ENCODE results near the gene TMSB4X.
A peak's percentile ranks its signal among the peaks of the same experiment; 100 is the strongest.

TMSB4X gene

GRCh38 chrX:12965131-12965940 is 9.6 kb upstream of the TMSB4X start:
- H3K4me3 ChIP-seq (ENCODE audit: low read depth, low read length), result no peak overlapping the region
- in situ Hi-C loops (cut with HindIII; ENCODE audit: low sequenced_read_pairs), result no loop called here
- TF ChIP-seq, protein P1, sequence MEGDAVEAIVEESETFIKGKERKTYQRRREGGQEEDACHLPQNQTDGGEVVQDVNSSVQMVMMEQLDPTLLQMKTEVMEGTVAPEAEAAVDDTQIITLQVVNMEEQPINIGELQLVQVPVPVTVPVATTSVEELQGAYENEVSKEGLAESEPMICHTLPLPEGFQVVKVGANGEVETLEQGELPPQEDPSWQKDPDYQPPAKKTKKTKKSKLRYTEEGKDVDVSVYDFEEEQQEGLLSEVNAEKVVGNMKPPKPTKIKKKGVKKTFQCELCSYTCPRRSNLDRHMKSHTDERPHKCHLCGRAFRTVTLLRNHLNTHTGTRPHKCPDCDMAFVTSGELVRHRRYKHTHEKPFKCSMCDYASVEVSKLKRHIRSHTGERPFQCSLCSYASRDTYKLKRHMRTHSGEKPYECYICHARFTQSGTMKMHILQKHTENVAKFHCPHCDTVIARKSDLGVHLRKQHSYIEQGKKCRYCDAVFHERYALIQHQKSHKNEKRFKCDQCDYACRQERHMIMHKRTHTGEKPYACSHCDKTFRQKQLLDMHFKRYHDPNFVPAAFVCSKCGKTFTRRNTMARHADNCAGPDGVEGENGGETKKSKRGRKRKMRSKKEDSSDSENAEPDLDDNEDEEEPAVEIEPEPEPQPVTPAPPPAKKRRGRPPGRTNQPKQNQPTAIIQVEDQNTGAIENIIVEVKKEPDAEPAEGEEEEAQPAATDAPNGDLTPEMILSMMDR (IDR thresholded peaks at IDR 0.05; ENCODE audit: low read depth, low read length), result no peak
- DNase-seq (ENCODE audit: low read depth, low spot score), result no peak

DNA sequence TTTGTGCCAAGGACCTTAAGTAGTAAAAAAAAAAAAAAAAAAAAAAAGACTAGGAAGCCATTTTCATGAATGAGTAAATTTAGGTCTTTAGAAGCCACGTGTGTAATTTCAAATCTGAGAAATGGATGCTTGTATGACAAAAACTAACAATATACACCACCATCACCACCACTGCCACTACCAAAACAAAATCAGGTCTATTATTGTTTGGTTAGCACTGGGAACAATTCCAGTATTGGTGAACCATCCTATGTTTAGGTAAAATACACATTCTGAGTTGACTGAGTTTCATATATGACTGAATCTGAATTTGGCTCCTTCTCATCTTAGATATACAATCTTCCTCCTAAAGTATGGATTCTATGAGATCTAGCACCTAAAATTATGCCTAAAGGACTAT is 8.8 kb upstream of the TMSB4X start:
- in situ Hi-C loops (cut with HindIII; ENCODE audit: low sequenced_read_pairs), result no loop called here
- DNase-seq (ENCODE audit: low read depth, low spot score), result no peak
- H3K4me3 ChIP-seq (ENCODE audit: low read depth, low read length), result no peak overlapping the region
- TF ChIP-seq, protein P1 (IDR thresholded peaks at IDR 0.05; ENCODE audit: low read depth, low read length), result no peak

DNA sequence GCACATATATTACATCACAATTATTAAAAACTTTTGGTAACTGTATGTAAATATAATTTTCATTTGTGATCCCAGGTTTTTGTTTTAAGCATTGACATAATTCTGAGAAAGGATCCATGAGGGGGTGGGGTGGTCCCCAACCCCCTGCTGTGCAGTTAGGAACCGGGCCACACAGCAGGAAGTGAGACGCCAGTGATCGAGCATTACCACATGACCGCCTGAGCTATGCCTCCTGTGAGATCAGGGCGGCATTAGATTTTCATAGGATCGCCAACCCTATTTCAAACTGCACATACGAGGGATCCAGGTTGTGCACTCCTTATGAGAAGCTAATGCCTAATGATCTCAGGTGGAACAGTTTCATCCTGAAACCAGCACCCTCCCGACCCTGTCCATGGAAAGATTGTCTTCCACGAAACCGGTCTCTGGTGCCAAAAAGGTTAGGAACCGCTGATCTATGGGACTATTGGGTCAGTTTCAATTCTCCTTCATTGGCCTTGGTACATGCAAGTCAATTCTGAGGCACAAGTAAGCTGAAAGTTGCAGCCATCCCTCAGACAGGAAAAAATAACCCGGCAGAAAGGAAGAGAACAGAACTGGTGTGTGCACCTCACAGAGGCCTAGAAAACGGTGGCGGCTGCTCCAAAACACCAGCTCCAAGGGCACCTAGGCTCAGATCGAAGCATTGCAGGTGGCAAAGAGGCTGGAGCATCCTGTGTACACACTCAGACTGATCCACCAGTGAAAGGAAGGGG is 7.0 kb upstream of the TMSB4X start:
- DNase-seq (ENCODE audit: low read depth, low spot score), result no peak
- H3K4me3 ChIP-seq (ENCODE audit: low read depth, low read length), result no peak overlapping the region
- in situ Hi-C loops (cut with HindIII; ENCODE audit: low sequenced_read_pairs), result no loop called here
- TF ChIP-seq, protein P1 (IDR thresholded peaks at IDR 0.05; ENCODE audit: low read depth, low read length), result no peak

GRCh38 chrX:12970691-12971202 is 4.2 kb upstream of the TMSB4X start:
- no peak overlapping the region for H3K4me3 ChIP-seq (ENCODE audit: low read depth, low read length)
- in situ Hi-C loops (cut with HindIII; ENCODE audit: low sequenced_read_pairs), result no loop called here
- TF ChIP-seq, protein P1 (IDR thresholded peaks at IDR 0.05; ENCODE audit: low read depth, low read length), result peak; percentile 62
- peak; percentile 74 for DNase-seq (ENCODE audit: low read depth, low spot score)

- DNase-seq (ENCODE audit: low read depth, low spot score), result no peak
- no peak overlapping the region for H3K4me3 ChIP-seq (ENCODE audit: low read depth, low read length)
- in situ Hi-C loops (cut with HindIII; ENCODE audit: low sequenced_read_pairs), result no loop called here
- TF ChIP-seq, protein P1 (IDR thresholded peaks at IDR 0.05; ENCODE audit: low read depth, low read length), result no peak
These were observed 3.5 kb upstream of the TMSB4X start for GRCh38 chrX:12971282-12972003.

DNA sequence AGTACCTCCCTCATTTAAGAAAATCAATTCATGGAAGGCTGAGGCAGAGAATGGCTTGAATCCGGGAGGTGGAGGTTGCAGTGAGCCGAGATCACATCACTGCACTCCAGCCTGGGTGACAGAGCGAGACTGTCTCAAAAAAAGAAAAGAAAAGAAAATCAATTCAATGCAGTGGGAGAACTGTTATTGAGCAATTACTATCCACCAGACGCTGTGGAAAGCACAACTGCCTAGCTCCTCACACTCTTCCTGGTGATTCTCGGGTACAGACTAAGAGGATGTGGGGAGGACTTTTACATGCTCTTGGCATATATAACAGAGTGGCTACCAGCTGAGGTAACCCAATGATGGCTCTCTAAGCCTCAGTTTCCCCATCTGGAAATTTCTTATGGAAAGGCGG is 2.7 kb upstream of the TMSB4X start:
- no peak overlapping the region for H3K4me3 ChIP-seq (ENCODE audit: low read depth, low read length)
- in situ Hi-C loops (cut with HindIII; ENCODE audit: low sequenced_read_pairs), result no loop called here

More for the DNA sequence above, 2.7 kb upstream of the TMSB4X start:
- no peak for DNase-seq (ENCODE audit: low read depth, low spot score)
- TF ChIP-seq, protein P1 (IDR thresholded peaks at IDR 0.05; ENCODE audit: low read depth, low read length), result no peak
